Nephron progenitor cell (in vitro differentiated cells): ENCODE results near the gene CAMK1D.
"Not testable (repeated sequence)": the region's sequence is repeated elsewhere in the genome, so short reads cannot be mapped to it uniquely, and the experiment has no call there.

Source experiments
- DNase-seq: peaks from one replicate; pipeline ENCODE4 v3.0.0; 2021
- H3K27ac Mint-ChIP-seq: 2 replicates; pipeline ENCODE4 v1.8.0; 2021; ENCODE audit warnings: mild to moderate bottlenecking, moderate library complexity, mixed read lengths
- H3K27me3 Mint-ChIP-seq: 2 replicates; pipeline ENCODE4 v1.8.0; 2021; ENCODE audit warnings: mild to moderate bottlenecking, low read depth, mixed read lengths; ENCODE audit not compliant: poor library complexity
- H3K36me3 Mint-ChIP-seq: 2 replicates; pipeline ENCODE4 v1.8.0; 2021; ENCODE audit warnings: low read depth, mixed read lengths
- H3K4me1 Mint-ChIP-seq: 2 replicates; pipeline ENCODE4 v1.8.0; 2021; ENCODE audit warnings: mixed read lengths
- H3K4me3 Mint-ChIP-seq: 2 replicates; pipeline ENCODE4 v1.8.0; 2021; ENCODE audit warnings: mild to moderate bottlenecking, moderate library complexity, mixed read lengths
- H3K9me3 Mint-ChIP-seq: 2 replicates; pipeline ENCODE4 v1.8.0; 2021; ENCODE audit warnings: mild to moderate bottlenecking, moderate library complexity, mixed read lengths
- CTCF ChIP-seq: fragments of 200-600 bp; sonication (generic); IDR thresholded peaks from 2 replicates; pipeline ENCODE4 v1.5.0; 2021; ENCODE audit warnings: antibody characterized with exemption

CAMK1D gene

GRCh38 chr10:12733271-12733670 lies 383.9 kb downstream of the CAMK1D start:
- H3K27me3 Mint-ChIP-seq = no peaks in the 10 kb centered on the region
- H3K9me3 Mint-ChIP-seq = peaks cover 4% of the 10 kb centered on the region
- no peak overlapping the region for H3K4me3 Mint-ChIP-seq
- peaks cover 3% of the 10 kb centered on the region for H3K36me3 Mint-ChIP-seq
- peaks cover 19% of the 10 kb centered on the region for H3K4me1 Mint-ChIP-seq
- no peak for DNase-seq
- TF ChIP-seq CTCF = no peak
- H3K27ac Mint-ChIP-seq = peak overlapping the region; percentile 12

DNA sequence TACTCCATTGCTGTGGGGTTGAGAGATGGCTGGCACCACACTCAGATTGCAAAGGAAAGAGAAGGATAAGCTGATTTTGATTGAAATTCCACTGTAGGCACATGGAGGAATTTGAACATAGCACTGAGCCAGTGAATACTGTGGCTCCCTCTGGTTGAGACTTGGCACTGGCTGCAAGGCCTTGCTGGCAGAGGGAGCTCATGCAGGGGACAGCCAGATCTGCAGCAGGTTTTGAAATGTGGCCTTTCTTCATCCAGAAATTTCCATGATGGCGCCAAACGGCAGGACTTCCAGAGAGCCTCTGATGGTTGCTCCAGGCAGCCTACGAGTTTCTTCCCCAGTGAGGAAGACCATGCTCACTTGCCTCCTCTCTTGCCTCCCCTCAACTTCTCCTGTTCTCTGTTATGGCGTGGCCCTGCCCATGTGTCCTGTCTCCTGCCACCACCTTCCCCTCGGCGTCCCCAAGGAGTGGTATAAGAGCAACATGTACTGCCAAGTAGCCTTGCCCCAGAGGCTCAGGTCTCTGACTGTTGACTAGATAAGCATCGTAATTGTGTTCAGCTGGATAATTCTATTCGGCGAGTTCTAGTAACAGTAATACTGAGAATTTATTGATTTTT lies 386.6 kb downstream of the CAMK1D start:
- DNase-seq = no peak
- peaks cover 3% of the 10 kb centered on the region for H3K36me3 Mint-ChIP-seq
- no peak for TF ChIP-seq CTCF
- peaks cover 6% of the 10 kb centered on the region for H3K27me3 Mint-ChIP-seq
- H3K4me1 Mint-ChIP-seq = peaks cover 12% of the 10 kb centered on the region
- H3K27ac Mint-ChIP-seq = no peak overlapping the region
- no peak overlapping the region for H3K4me3 Mint-ChIP-seq
- H3K9me3 Mint-ChIP-seq = peaks cover 4% of the 10 kb centered on the region

- Mint-ChIP-seq H3K27ac (no peak overlapping the region), H3K9me3 (no peaks in the 10 kb centered on the region), H3K4me3 (no peak overlapping the region), H3K27me3 (peaks cover 6% of the 10 kb centered on the region), H3K36me3 (peaks cover 3% of the 10 kb centered on the region), H3K4me1 (peaks cover 17% of the 10 kb centered on the region)
- DNase-seq = no peak
- TF ChIP-seq CTCF = no peak
Observed at GRCh38 chr10:12740813-12741212, 391.5 kb downstream of the CAMK1D start.

DNA sequence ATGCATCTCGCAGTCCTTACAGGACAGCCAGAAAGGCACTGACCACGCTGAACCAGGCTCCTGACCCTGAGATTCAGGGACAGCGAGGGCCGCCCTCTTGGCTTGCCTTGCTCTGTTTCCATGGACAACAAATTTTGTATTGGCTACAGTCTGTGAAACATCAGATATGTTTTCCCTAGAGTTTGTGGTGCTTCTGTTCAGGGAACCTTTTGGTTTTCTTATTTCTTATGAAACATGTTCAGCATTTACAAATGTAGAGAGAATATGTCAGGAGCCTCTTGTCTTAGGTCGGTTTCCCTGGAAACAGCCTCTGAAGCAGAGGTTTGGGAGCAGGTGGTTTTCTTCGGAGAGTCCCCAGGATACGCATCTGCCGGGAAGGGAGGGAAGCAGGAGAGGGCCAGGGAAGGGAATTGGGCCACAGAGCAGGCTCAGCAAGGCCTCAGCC lies 392.0 kb downstream of the CAMK1D start:
- Mint-ChIP-seq H3K36me3 (no peaks in the 10 kb centered on the region), H3K9me3 (no peaks in the 10 kb centered on the region), H3K27ac (no peak overlapping the region), H3K4me3 (no peak overlapping the region), H3K4me1 (peaks cover 18% of the 10 kb centered on the region), H3K27me3 (peaks cover 6% of the 10 kb centered on the region)
- TF ChIP-seq CTCF = no peak
- DNase-seq = no peak

DNA sequence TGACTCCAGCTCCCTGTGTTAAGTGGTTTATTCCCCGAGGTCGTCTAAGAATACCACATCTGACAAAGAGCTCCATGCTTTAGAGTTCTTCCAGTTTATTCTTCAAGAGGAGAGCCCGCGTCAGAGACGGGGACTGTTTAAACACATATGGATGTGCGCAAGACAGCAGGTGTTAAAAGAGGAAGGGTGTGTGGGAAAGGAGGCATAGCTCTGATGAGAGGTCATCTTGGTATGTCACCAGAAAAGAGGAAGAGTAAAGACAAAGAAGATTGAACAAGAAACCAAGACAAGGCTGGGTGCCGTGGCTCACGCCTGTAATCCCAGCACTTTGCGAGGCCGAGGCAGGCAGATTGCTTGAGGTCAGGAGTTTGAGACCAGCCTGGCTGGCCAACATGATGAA lies 393.4 kb downstream of the CAMK1D start:
- Mint-ChIP-seq H3K4me1 (peaks cover 10% of the 10 kb centered on the region), H3K36me3 (no peaks in the 10 kb centered on the region), H3K4me3 (no peak overlapping the region), H3K27ac (peak overlapping the region; percentile 2), H3K27me3 (peaks cover 6% of the 10 kb centered on the region), H3K9me3 (no peaks in the 10 kb centered on the region)
- DNase-seq = no peak
- TF ChIP-seq CTCF = no peak

DNA sequence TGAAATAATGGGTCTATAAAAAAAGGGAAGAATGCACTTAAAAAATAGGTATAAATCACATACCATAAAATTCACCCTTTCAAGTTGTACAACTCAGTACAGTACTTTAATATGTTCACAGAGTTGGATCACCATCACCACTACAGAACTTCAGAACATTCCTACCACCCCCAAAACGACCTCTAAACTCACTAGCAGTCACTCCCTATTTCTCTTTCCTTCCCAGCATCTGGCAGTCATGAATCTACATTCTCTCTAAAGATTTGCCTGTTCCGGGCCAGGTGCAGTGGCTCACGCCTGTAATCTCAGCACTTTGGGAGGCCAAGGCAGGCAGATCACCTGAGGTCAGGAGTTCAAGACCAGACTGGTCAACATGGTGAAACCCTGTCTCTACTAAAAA lies 394.1 kb downstream of the CAMK1D start:
- H3K27me3 Mint-ChIP-seq, H3K9me3 Mint-ChIP-seq, H3K36me3 Mint-ChIP-seq, H3K27ac Mint-ChIP-seq, H3K4me3 Mint-ChIP-seq, DNase-seq: not testable (repeated sequence)
- H3K4me1 Mint-ChIP-seq = peaks cover 17% of the 10 kb centered on the region
